HTERT RPE-1 (cell line): ENCODE data around the gene SEMA3E.
"Not testable (repeated sequence)": the region's sequence is repeated elsewhere in the genome, so short reads cannot be mapped to it uniquely, and the experiment has no call there.

ENCODE experiments used
- in situ Hi-C: fragments of 300-500 bp; cut with MboI; formaldehyde crosslinking; loops from 4 replicates; pipeline ENCODE4 v1.14.3; 2020; ENCODE audit warnings: low sequenced_read_pairs

The SEMA3E gene

GRCh38 chr7:83562960-83563359 lies 86.0 kb downstream of the SEMA3E start:
- in situ Hi-C loops = no loop called here

- in situ Hi-C loops = no loop called here
Observed at GRCh38 chr7:83562289-83562688, 86.7 kb downstream of the SEMA3E start.

GRCh38 chr7:83559887-83560286 lies 89.1 kb downstream of the SEMA3E start:
- in situ Hi-C loops = no loop called here

- in situ Hi-C loops = not testable (repeated sequence)
Observed at GRCh38 chr7:83552556-83552955, 96.4 kb downstream of the SEMA3E start.

GRCh38 chr7:83550100-83550499 lies 98.8 kb downstream of the SEMA3E start:
- in situ Hi-C loops = no loop called here

- in situ Hi-C loops = no loop called here
Observed at GRCh38 chr7:83548250-83548649, 100.7 kb downstream of the SEMA3E start.

- in situ Hi-C loops = no loop called here
Observed at GRCh38 chr7:83547526-83547925, 101.4 kb downstream of the SEMA3E start.

GRCh38 chr7:83546586-83546985 lies 102.4 kb downstream of the SEMA3E start:
- in situ Hi-C loops = no loop called here

GRCh38 chr7:83541187-83541960 lies 107.6 kb downstream of the SEMA3E start:
- in situ Hi-C loops = no loop called here

- in situ Hi-C loops = no loop called here
Observed at GRCh38 chr7:83534488-83534887, 114.5 kb downstream of the SEMA3E start.

- in situ Hi-C loops = no loop called here
Observed at GRCh38 chr7:83532219-83532618, 116.7 kb downstream of the SEMA3E start.

GRCh38 chr7:83531766-83532165 lies 117.2 kb downstream of the SEMA3E start:
- in situ Hi-C loops = no loop called here

- in situ Hi-C loops = no loop called here
Observed at GRCh38 chr7:83528925-83529423, 120.0 kb downstream of the SEMA3E start.

- in situ Hi-C loops = no loop called here
Observed at GRCh38 chr7:83524277-83525075, 124.5 kb downstream of the SEMA3E start.

- in situ Hi-C loops = no loop called here
Observed at GRCh38 chr7:83520726-83521125, 128.2 kb downstream of the SEMA3E start.

GRCh38 chr7:83519240-83519639 lies 129.7 kb downstream of the SEMA3E start:
- in situ Hi-C loops = no loop called here

GRCh38 chr7:83517035-83517700 lies 131.8 kb downstream of the SEMA3E start:
- in situ Hi-C loops = no loop called here

GRCh38 chr7:83514977-83515376 lies 134.0 kb downstream of the SEMA3E start:
- in situ Hi-C loops = no loop called here

GRCh38 chr7:83509255-83510021 lies 139.5 kb downstream of the SEMA3E start:
- in situ Hi-C loops = no loop called here

- in situ Hi-C loops = no loop called here
Observed at GRCh38 chr7:83504330-83504729, 144.6 kb downstream of the SEMA3E start.

- in situ Hi-C loops = no loop called here
Observed at GRCh38 chr7:83502636-83503035, 146.3 kb downstream of the SEMA3E start.
